ENCODE results near the gene CPVL.
A peak's percentile ranks its signal among the peaks of the same experiment; 100 is the strongest.

CPVL gene

DNA sequence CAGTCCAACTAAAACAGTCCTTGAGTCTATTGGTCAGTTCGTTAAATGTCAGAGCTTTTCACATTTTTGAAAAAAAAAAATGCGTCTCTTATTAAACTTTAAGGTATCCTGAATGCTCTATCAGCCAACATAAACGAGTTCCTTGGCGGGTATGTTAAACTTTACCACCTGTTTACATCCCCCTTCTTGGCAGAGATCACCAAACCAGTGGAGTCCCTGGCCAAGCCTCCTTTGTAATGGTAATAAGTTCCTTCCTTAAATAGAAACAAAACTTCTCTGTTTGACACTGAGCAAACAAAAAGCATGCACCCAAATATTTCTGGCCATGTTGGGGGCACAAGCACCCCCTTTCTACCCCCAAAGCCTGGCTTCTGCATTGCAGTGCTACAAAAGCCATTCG, 191.4 kb downstream of the CPVL start:
- DNase-seq (ENCODE audit: low read depth), result no peak
- TF ChIP-seq CTCF (conservative IDR thresholded peaks at IDR 0.05; ENCODE audit: low read depth, low read length), result no peak
- H3K4me3 ChIP-seq (ENCODE audit: low read depth, low read length), result no peak overlapping the region

GRCh38 chr7:28954471-28954870, 191.9 kb downstream of the CPVL start:
- TF ChIP-seq CTCF (conservative IDR thresholded peaks at IDR 0.05; ENCODE audit: low read depth, low read length), result no peak
- DNase-seq (ENCODE audit: low read depth), result no peak
- H3K4me3 ChIP-seq (ENCODE audit: low read depth, low read length), result no peak overlapping the region

- TF ChIP-seq CTCF (conservative IDR thresholded peaks at IDR 0.05; ENCODE audit: low read depth, low read length), result no peak
- DNase-seq (ENCODE audit: low read depth), result peak; percentile 45
- H3K4me3 ChIP-seq (ENCODE audit: low read depth, low read length), result no peak overlapping the region
These were observed 192.7 kb downstream of the CPVL start for GRCh38 chr7:28953633-28954032.
